GM12878 (cell line): ENCODE measurements around the gene FAM222A. TPM values are rescaled to one million over a fixed set of nuclear protein-coding genes. Genes with fewer than 3 reads are reported as not detected.

Experiments
- ATAC-seq: fragments of 200-7000 bp; cut with Tn5 transposase; 3 replicates; pipeline ENCODE4 v1.9.1; 2020; ENCODE audit warnings: mild to moderate bottlenecking, moderate library complexity
- BruUV-seq: library from RNA; stranded (reverse); fragments of 400-500 nt; replicated peaks from 2 replicates; lab custom pipeline; 2021; lab: Mats Ljungman, UMichigan
- CTCF ChIA-PET: fragments of 300-600 bp; sonication (Branson Sonifier 250); formaldehyde crosslinking; extraction: SDS; loops from one replicate; lab custom pipeline; 2021; ENCODE audit warnings: inconsistent platforms; lab: Yijun Ruan, JAX
- POLR2A ChIA-PET: fragments of 350-600 bp; formaldehyde crosslinking; extraction: SDS; loops from one replicate; lab custom pipeline; 2021; ENCODE audit warnings: inconsistent platforms; lab: Charles Lee
- RAD21 ChIA-PET: fragments of 300-600 bp; sonication (Branson Sonifier 250); formaldehyde crosslinking; loops from one replicate; lab custom pipeline; 2023; ENCODE audit warnings: antibody characterized with exemption; ENCODE audit not compliant: unreplicated experiment; lab: Charles Lee
- SMC1A ChIA-PET: fragments of 300-600 bp; sonication (Branson Sonifier 250); formaldehyde crosslinking; loops from one replicate; lab custom pipeline; 2023; ENCODE audit not compliant: unreplicated experiment, uncharacterized antibody; lab: Charles Lee
- DNase-seq: peaks from one replicate; pipeline ENCODE4 v3.0.0-alpha.2; 2011; ENCODE audit warnings: low read depth, low spot score
- FAIRE-seq: peaks from 3 replicates; lab custom pipeline; 2011; peaks lifted over from hg19 to GRCh38; lab: Jason Lieb, UNC
- H2AFZ ChIP-seq: 2 replicates; pipeline ENCODE4 v1.6.0; 2011; ENCODE audit warnings: low read depth, low read length, control low read depth; ENCODE audit not compliant: control insufficient read depth
- H3K27ac ChIP-seq: 2 replicates; pipeline ENCODE4 v1.5.1; 2011; ENCODE audit warnings: control low read depth; ENCODE audit not compliant: control insufficient read depth, insufficient read depth
- H3K27me3 ChIP-seq, 2 experiments: replicated peaks in 1 of 2; 2 replicates each; pipeline versions ENCODE4 v1.6.0 to v1.6.1; 2011; ENCODE audit warnings: low read length in 1 of 2; ENCODE audit not compliant: control insufficient read depth in 2 of 2, insufficient read depth in 2 of 2
- H3K36me3 ChIP-seq, 2 experiments: 2 replicates each; pipeline ENCODE4 v1.5.1; 2011; ENCODE audit warnings: low read length in 1 of 2; ENCODE audit not compliant: control insufficient read depth in 2 of 2, insufficient read depth in 2 of 2
- H3K4me1 ChIP-seq: 2 replicates; pipeline ENCODE4 v1.6.1; 2011; ENCODE audit warnings: mild to moderate bottlenecking, low read length, moderate library complexity, mixed read lengths; ENCODE audit not compliant: control insufficient read depth, insufficient read depth
- H3K4me2 ChIP-seq: 2 replicates; pipeline ENCODE4 v1.6.0; 2011; ENCODE audit warnings: control low read depth; ENCODE audit not compliant: control insufficient read depth, insufficient read depth
- H3K4me3 ChIP-seq: fragments of 200-600 bp; sonication (generic); 2 replicates; pipeline ENCODE4 v1.5.1; 2016
- H3K79me2 ChIP-seq: 2 replicates; pipeline ENCODE4 v1.6.0; 2011; ENCODE audit warnings: low read length; ENCODE audit not compliant: control insufficient read depth, insufficient read depth
- H3K9ac ChIP-seq: 2 replicates; pipeline ENCODE4 v1.8.0; 2011; ENCODE audit warnings: low read length, control low read depth, mixed read lengths; ENCODE audit not compliant: control insufficient read depth, insufficient read depth
- H3K9me3 ChIP-seq: replicated peaks from 3 replicates; pipeline ENCODE4 v1.5.1; 2011; ENCODE audit warnings: mild to moderate bottlenecking, low read length; ENCODE audit not compliant: control insufficient read depth, insufficient read depth
- H4K20me1 ChIP-seq: 2 replicates; pipeline ENCODE4 v1.6.0; 2011; ENCODE audit not compliant: control insufficient read depth, insufficient read depth
- CBX5 ChIP-seq: sonication (generic); IDR thresholded peaks from 2 replicates; pipeline ENCODE4 v1.6.1; 2016; ENCODE audit warnings: low read depth, moderate library complexity, mild to moderate bottlenecking, inconsistent platforms
- NBN ChIP-seq: fragments of 450-650 bp; IDR thresholded peaks from 2 replicates; pipeline ENCODE4 v1.6.1; 2016
- NR2C2 ChIP-seq: IDR thresholded peaks from 2 replicates; pipeline ENCODE4 v1.6.1; 2011; ENCODE audit warnings: borderline replicate concordance, low read depth; ENCODE audit not compliant: control insufficient read depth, insufficient read length
- PAX5 ChIP-seq: IDR thresholded peaks from 2 replicates; pipeline ENCODE4 v1.6.1; 2011; ENCODE audit warnings: low read depth, low read length, borderline replicate concordance
- PAX8 ChIP-seq: fragments of 450-650 bp; IDR thresholded peaks from 2 replicates; pipeline ENCODE4 v1.6.1; 2017; ENCODE audit warnings: mild to moderate bottlenecking, moderate library complexity
- RAD21 ChIP-seq: IDR thresholded peaks from 2 replicates; pipeline ENCODE4 v1.6.1; 2011; ENCODE audit warnings: mild to moderate bottlenecking, low read depth, low read length, moderate library complexity; ENCODE audit not compliant: insufficient read depth
- RAD51 ChIP-seq: fragments of 450-650 bp; IDR thresholded peaks from 2 replicates; pipeline ENCODE4 v1.6.1; 2016; ENCODE audit warnings: moderate library complexity, mild to moderate bottlenecking, inconsistent platforms
- SREBF2 ChIP-seq: IDR thresholded peaks from 2 replicates; pipeline ENCODE4 v1.6.1; 2012; ENCODE audit warnings: mild to moderate bottlenecking, low read length
- TCF12 ChIP-seq: IDR thresholded peaks from 2 replicates; pipeline ENCODE4 v1.6.1; 2011; ENCODE audit warnings: low read depth, mild to moderate bottlenecking, low read length
- ZNF207 ChIP-seq: fragments of 450-650 bp; IDR thresholded peaks from 2 replicates; pipeline ENCODE4 v1.6.1; 2014; ENCODE audit warnings: antibody characterized with exemption, mild to moderate bottlenecking, borderline replicate concordance
- WGBS: methylation state at CpG from one replicate; pipeline ENCODE4 v1.1.6; 2016; ENCODE audit warnings: low lambda C conversion rate; ENCODE audit not compliant: insufficient replicate concordance, insufficient coverage; ENCODE audit errors: missing lambda C conversion rate; 5-methylcytosine and 5-hydroxymethylcytosine counted together
- in situ Hi-C: fragments of 300-500 bp; cut with MboI; formaldehyde crosslinking; loops from 9 replicates; pipeline ENCODE4 v1.14.3; 2018; ENCODE audit warnings: mixed read lengths
- intact Hi-C: fragments of 100-400 bp; cut with micrococcal nuclease; formaldehyde crosslinking; loops from one replicate; pipeline ENCODE4 v1.14.2; 2022; ENCODE audit not compliant: unreplicated experiment
- polyA plus RNA-seq, 11 experiments: library from polyadenylated mRNA; depleted of rRNA in 4 of 11; unstranded in 6 of 11; stranded (reverse) in 5 of 11; fragments of >200 nt; fragmentation: Nextera tagmentation in 4 of 11; fragmentation: Illumina TruSeq in 1 of 11; extraction: Ambion mirVana in 4 of 11; extraction: Trizol in 1 of 11; gene quantifications; 1 replicate in 1 of 11; 2 replicates in 10 of 11; pipeline versions ENCODE4 v1.2.1 to v1.2.3, GENCODE V29; 2011 to 2016; ENCODE audit warnings: inconsistent platforms in 2 of 11, missing spikeins in 2 of 11, low read depth in 1 of 11
- total RNA-seq, 4 experiments: library from RNA; depleted of rRNA in 3 of 4; stranded (reverse); fragments of >200 nt in 3 of 4; fragmentation: Illumina TruSeq in 1 of 4; extraction: Trizol in 1 of 4; gene quantifications; 2 replicates each; pipeline versions ENCODE4 v1.2.1 to v1.2.3, GENCODE V29; 2013 to 2021
- TF ChIP-seq, protein P1 (sequence below): fragments of 450-650 bp; IDR thresholded peaks from 2 replicates; pipeline ENCODE4 v1.6.1; 2017; ENCODE audit warnings: borderline replicate concordance

Gene FAM222A
- total and polyA plus RNA-seq, 10 of the 15 experiments (the other 5 are each of a cell fraction or from before 2014, with no cell fraction given): 0.04 to 0.49 (median 0.14) TPM; not detected in 3

DNA sequence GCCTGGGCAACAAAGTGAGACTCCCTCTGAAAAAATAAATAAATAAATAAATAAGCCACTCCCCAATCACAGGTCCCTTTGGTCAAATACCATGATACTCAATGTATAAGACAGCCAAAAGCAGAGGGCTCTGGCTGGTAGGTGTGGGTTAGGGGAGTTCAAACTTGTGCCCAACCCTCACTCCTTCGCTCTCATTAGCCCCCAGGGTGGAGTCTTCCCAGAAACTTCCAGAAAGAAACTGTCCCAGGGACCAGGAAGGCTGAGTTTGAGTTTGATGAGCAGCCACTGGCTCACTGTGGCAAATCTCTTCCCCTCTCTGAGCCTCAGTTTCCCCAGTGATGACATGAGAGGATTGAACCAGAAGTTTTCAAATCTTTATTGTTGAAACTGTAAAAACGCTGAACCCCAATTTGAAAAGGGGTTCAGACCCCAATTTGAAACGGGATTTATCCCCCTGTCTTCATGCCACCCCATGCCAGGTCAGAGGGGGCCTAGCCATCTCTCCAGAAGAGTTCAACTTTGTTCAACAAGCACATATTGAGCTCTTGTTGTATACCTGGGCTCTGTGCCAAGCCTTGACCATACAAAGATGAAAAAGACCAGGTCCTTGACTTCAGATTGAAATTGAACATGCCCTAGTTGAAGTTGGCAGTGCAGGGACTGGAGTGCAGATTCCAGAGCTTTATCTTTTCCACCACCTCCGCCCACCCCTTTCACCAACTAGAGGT lies 9.1 kb upstream of the FAM222A start (continued):
- TF ChIP-seq CBX5 (no peak), RAD21 (no peak), NBN (no peak), SREBF2 (no peak), ZNF207 (no peak), TCF12 (no peak)

DNA sequence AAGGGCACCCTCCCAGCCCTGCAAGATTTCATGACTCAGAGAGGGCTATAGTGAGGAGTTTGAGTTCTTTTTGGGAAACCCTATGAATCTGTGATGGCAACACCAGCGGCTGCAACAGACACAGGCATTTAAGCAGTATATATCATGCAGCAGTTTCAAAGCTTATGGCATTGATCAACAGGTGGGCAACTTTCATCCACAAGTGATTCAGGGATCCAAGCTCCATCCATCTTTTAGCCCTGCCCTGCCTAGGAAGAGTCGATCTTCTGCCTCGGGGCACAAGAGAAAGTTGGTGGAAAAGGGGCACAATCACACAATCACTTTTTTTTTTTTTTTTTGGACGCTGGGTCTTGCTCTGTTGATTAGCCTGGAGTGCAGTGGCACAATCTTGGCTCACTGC lies 8.3 kb upstream of the FAM222A start:
- no peak overlapping the region for H2AFZ ChIP-seq
- peaks cover 0 to 3% of the 10 kb centered on the region in 2 experiments; a peak in 1 of 4 replicates for H3K27me3 ChIP-seq
- SMC1A ChIA-PET: no interaction called here
- CTCF ChIA-PET: no interaction called here
- H4K20me1 ChIP-seq: no peaks in the 10 kb centered on the region
- no peaks in the 10 kb centered on the region for H3K9me3 ChIP-seq
- H3K79me2 ChIP-seq: no peaks in the 10 kb centered on the region
- POLR2A ChIA-PET: no interaction called here
- H3K4me2 ChIP-seq: no peak overlapping the region
- no peaks in the 10 kb centered on the region for H3K36me3 ChIP-seq
- 83% methylated on average over 3 of the region's 4 CpGs for WGBS
- DNase-seq (no peak), FAIRE-seq (no peak), ATAC-seq (no peak)
- no peaks in the 10 kb centered on the region for H3K4me1 ChIP-seq
- TF ChIP-seq, protein P1, sequence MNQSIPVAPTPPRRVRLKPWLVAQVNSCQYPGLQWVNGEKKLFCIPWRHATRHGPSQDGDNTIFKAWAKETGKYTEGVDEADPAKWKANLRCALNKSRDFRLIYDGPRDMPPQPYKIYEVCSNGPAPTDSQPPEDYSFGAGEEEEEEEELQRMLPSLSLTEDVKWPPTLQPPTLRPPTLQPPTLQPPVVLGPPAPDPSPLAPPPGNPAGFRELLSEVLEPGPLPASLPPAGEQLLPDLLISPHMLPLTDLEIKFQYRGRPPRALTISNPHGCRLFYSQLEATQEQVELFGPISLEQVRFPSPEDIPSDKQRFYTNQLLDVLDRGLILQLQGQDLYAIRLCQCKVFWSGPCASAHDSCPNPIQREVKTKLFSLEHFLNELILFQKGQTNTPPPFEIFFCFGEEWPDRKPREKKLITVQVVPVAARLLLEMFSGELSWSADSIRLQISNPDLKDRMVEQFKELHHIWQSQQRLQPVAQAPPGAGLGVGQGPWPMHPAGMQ: no peak
- no peak for TF ChIP-seq NR2C2
- no peak for TF ChIP-seq PAX5
- no peak for TF ChIP-seq RAD51
- no peak for TF ChIP-seq PAX8
- BruUV-seq: no TSS peak
- intact Hi-C loops (no loop called here), in situ Hi-C loops (no loop called here)
- RAD21 ChIA-PET: no interaction called here
- H3K9ac ChIP-seq: no peak overlapping the region
- H3K4me3 ChIP-seq: no peak overlapping the region
- no peak overlapping the region for H3K27ac ChIP-seq
